ENCODE results near the gene ARL10. TPM values are rescaled to one million over a fixed set of nuclear protein-coding genes. Genes with fewer than 3 reads are reported as not detected.

Gene ARL10
- polyA plus RNA-seq, 3 donors: 0.04 to 0.93 TPM; not detected in 1

GRCh38 chr5:176381979-176382378 lies 16.7 kb downstream of the ARL10 start:
- intact Hi-C loops (cut with micrococcal nuclease): loop anchor here in 1 of 2 donors (10.0 kb wide), 1 partner anchor 153 kb away; the partner anchor contains the start of gene RNF44
- no peak overlapping the region for H3K4me3 Mint-ChIP-seq
- peaks cover 47 to 54% of the 10 kb centered on the region in 2 donors for H3K36me3 Mint-ChIP-seq

GRCh38 chr5:176382721-176383120 lies 17.4 kb downstream of the ARL10 start:
- Histone ChIP-seq H3K9me3 (replicated peaks in 1 of 2; ENCODE audit: control insufficient read depth in 1 of 2, insufficient read depth in 1 of 2, low read length in 2 of 2) (no peaks in the 10 kb centered on the region), H4K20me1 (ENCODE audit: insufficient read depth, low read length) (peaks cover 11% of the 10 kb centered on the region), H3K27ac (ENCODE audit: low read depth in 1 of 2, low read length in 2 of 2) (no peak overlapping the region), H3K4me2 (replicated peaks; ENCODE audit: extremely low read depth, low read length, poor library complexity, severe bottlenecking) (no peak overlapping the region), H3K9ac (ENCODE audit: insufficient read depth, low read length, poor library complexity, severe bottlenecking) (no peak overlapping the region), H3K4me1 (ENCODE audit: control insufficient read depth in 1 of 2, insufficient read depth in 2 of 2, low read length in 2 of 2) (peaks cover 6 to 12% of the 10 kb centered on the region in 2 donors), H3K4me3 (replicated peaks in 1 of 3; ENCODE audit: low read depth in 2 of 3, low read length in 3 of 3) (no peak overlapping the region), H2AFZ (ENCODE audit: insufficient read depth, low read depth, low read length, poor library complexity, severe bottlenecking) (no peak overlapping the region), H3K27me3 (ENCODE audit: control insufficient read depth in 2 of 2, insufficient read depth in 2 of 2, low read length in 2 of 2) (no peaks in the 10 kb centered on the region), H3K79me2 (ENCODE audit: insufficient read depth, low read length) (peaks cover 20% of the 10 kb centered on the region), H3K36me3 (replicated peaks in 1 of 2; ENCODE audit: control insufficient read depth in 1 of 2, insufficient read depth in 2 of 2, low read length in 2 of 2) (peaks cover 39 to 62% of the 10 kb centered on the region in 2 donors)
- Mint-ChIP-seq H3K9me3 (no peaks in the 10 kb centered on the region), H3K4me1 (peaks cover 19% of the 10 kb centered on the region), H3K4me3 (no peak overlapping the region), H3K27ac (peak overlapping the region in 1 of 7 donors; percentile 48), H3K36me3 (peaks cover 47 to 55% of the 10 kb centered on the region in 2 donors), H3K27me3 (ENCODE audit: low read depth in 3 of 3) (peaks cover 0 to 2% (median 0%) of the 10 kb centered on the region in 3 donors)
- no CpG with 5 or more reads among the region's 3 CpGs for WGBS (ENCODE audit: insufficient coverage)
- DNase-seq: no peak
- TF ChIP-seq CTCF (IDR thresholded peaks at IDR 0.05): no peak
- intact Hi-C loops (cut with micrococcal nuclease): loop anchor here in 1 of 2 donors (10.0 kb wide), 1 partner anchor 152 kb away; the partner anchor contains the start of gene RNF44

More at GRCh38 chr5:176381979-176382378, 16.7 kb downstream of the ARL10 start:
- peaks cover 12% of the 10 kb centered on the region for H3K4me1 Mint-ChIP-seq
- Histone ChIP-seq H3K4me3 (replicated peaks in 1 of 3; ENCODE audit: low read depth in 2 of 3, low read length in 3 of 3) (no peak overlapping the region), H3K27me3 (ENCODE audit: control insufficient read depth in 2 of 2, insufficient read depth in 2 of 2, low read length in 2 of 2) (no peaks in the 10 kb centered on the region), H3K27ac (ENCODE audit: low read depth in 1 of 2, low read length in 2 of 2) (no peak overlapping the region), H2AFZ (ENCODE audit: insufficient read depth, low read depth, low read length, poor library complexity, severe bottlenecking) (no peak overlapping the region), H3K36me3 (replicated peaks in 1 of 2; ENCODE audit: control insufficient read depth in 1 of 2, insufficient read depth in 2 of 2, low read length in 2 of 2) (peaks cover 39 to 62% of the 10 kb centered on the region in 2 donors), H3K9ac (ENCODE audit: insufficient read depth, low read length, poor library complexity, severe bottlenecking) (no peak overlapping the region), H3K9me3 (replicated peaks in 1 of 2; ENCODE audit: control insufficient read depth in 1 of 2, insufficient read depth in 1 of 2, low read length in 2 of 2) (no peaks in the 10 kb centered on the region), H3K79me2 (ENCODE audit: insufficient read depth, low read length) (peaks cover 13% of the 10 kb centered on the region), H3K4me1 (ENCODE audit: control insufficient read depth in 1 of 2, insufficient read depth in 2 of 2, low read length in 2 of 2) (peaks cover 0 to 4% of the 10 kb centered on the region in 2 donors), H4K20me1 (ENCODE audit: insufficient read depth, low read length) (peaks cover 9% of the 10 kb centered on the region), H3K4me2 (replicated peaks; ENCODE audit: extremely low read depth, low read length, poor library complexity, severe bottlenecking) (no peak overlapping the region)
- peaks cover 0 to 2% (median 0%) of the 10 kb centered on the region in 3 donors for H3K27me3 Mint-ChIP-seq (ENCODE audit: low read depth in 3 of 3)
- no peak overlapping the region for H3K27ac Mint-ChIP-seq
- H3K9me3 Mint-ChIP-seq: no peaks in the 10 kb centered on the region
- TF ChIP-seq CTCF (IDR thresholded peaks at IDR 0.05): no peak
- DNase-seq: no peak
- WGBS (ENCODE audit: insufficient coverage): 100% methylated on average over 2 of the region's 3 CpGs
